ENCODE results near the gene LRIT1.

The LRIT1 gene

GRCh38 chr10:84217746-84218145 lies 23.6 kb downstream of the LRIT1 start:
- H3K36me3 ChIP-seq, result no peaks in the 10 kb centered on the region

GRCh38 chr10:84216834-84217233 lies 24.5 kb downstream of the LRIT1 start:
- no peak overlapping the region for H3K27ac ChIP-seq
- no peaks in the 10 kb centered on the region for H4K20me1 ChIP-seq
- no peak for TF ChIP-seq Cebpa-rat (IDR thresholded peaks at IDR 0.05)
- no peaks in the 10 kb centered on the region for H3K9me3 ChIP-seq
- H3K4me2 ChIP-seq, result no peak overlapping the region
- H3K4me1 ChIP-seq, result no peaks in the 10 kb centered on the region
- H3K27me3 ChIP-seq, result no peaks in the 10 kb centered on the region
- no peaks in the 10 kb centered on the region for H3K36me3 ChIP-seq
- H3K4me3 ChIP-seq, result no peak overlapping the region
- no peak overlapping the region for H3K9ac ChIP-seq

More at GRCh38 chr10:84217746-84218145, 23.6 kb downstream of the LRIT1 start:
- H3K4me2 ChIP-seq, result no peak overlapping the region
- H3K9ac ChIP-seq, result no peak overlapping the region
- H3K4me1 ChIP-seq, result no peaks in the 10 kb centered on the region
- no peaks in the 10 kb centered on the region for H4K20me1 ChIP-seq
- no peak for TF ChIP-seq Cebpa-rat (IDR thresholded peaks at IDR 0.05)
- H3K27ac ChIP-seq, result no peak overlapping the region
- H3K27me3 ChIP-seq, result no peaks in the 10 kb centered on the region
- no peak overlapping the region for H3K4me3 ChIP-seq
- no peaks in the 10 kb centered on the region for H3K9me3 ChIP-seq

GRCh38 chr10:84214612-84215235 lies 26.6 kb downstream of the LRIT1 start:
- Histone ChIP-seq H3K9ac (no peak overlapping the region), H3K4me2 (no peak overlapping the region), H3K27ac (no peak overlapping the region), H4K20me1 (no peaks in the 10 kb centered on the region), H3K4me3 (no peak overlapping the region), H3K9me3 (no peaks in the 10 kb centered on the region), H3K27me3 (no peaks in the 10 kb centered on the region), H3K36me3 (no peaks in the 10 kb centered on the region), H3K4me1 (no peaks in the 10 kb centered on the region)
- TF ChIP-seq Cebpa-rat (IDR thresholded peaks at IDR 0.05), result no peak

- H3K9me3 ChIP-seq, result no peaks in the 10 kb centered on the region
- no peak overlapping the region for H3K4me3 ChIP-seq
- H3K4me1 ChIP-seq, result no peaks in the 10 kb centered on the region
- TF ChIP-seq Cebpa-rat (IDR thresholded peaks at IDR 0.05), result no peak
- no peaks in the 10 kb centered on the region for H4K20me1 ChIP-seq
- no peaks in the 10 kb centered on the region for H3K36me3 ChIP-seq
- H3K27me3 ChIP-seq, result no peaks in the 10 kb centered on the region
- H3K4me2 ChIP-seq, result no peak overlapping the region
- no peak overlapping the region for H3K9ac ChIP-seq
- no peak overlapping the region for H3K27ac ChIP-seq
Observed at GRCh38 chr10:84214046-84214572, 27.2 kb downstream of the LRIT1 start.

GRCh38 chr10:84213076-84213475 lies 28.3 kb downstream of the LRIT1 start:
- no peak overlapping the region for H3K4me3 ChIP-seq
- TF ChIP-seq Cebpa-rat (IDR thresholded peaks at IDR 0.05), result no peak
- no peaks in the 10 kb centered on the region for H3K27me3 ChIP-seq
- H3K36me3 ChIP-seq, result no peaks in the 10 kb centered on the region
- no peak overlapping the region for H3K4me2 ChIP-seq
- no peaks in the 10 kb centered on the region for H4K20me1 ChIP-seq
- no peaks in the 10 kb centered on the region for H3K4me1 ChIP-seq
- no peak overlapping the region for H3K9ac ChIP-seq
- H3K27ac ChIP-seq, result no peak overlapping the region
- H3K9me3 ChIP-seq, result no peaks in the 10 kb centered on the region

GRCh38 chr10:84212014-84212413 lies 29.3 kb downstream of the LRIT1 start:
- Histone ChIP-seq H3K4me2 (no peak overlapping the region), H4K20me1 (no peaks in the 10 kb centered on the region), H3K4me1 (no peaks in the 10 kb centered on the region), H3K4me3 (no peak overlapping the region), H3K9ac (no peak overlapping the region), H3K27ac (no peak overlapping the region), H3K36me3 (no peaks in the 10 kb centered on the region), H3K27me3 (no peaks in the 10 kb centered on the region), H3K9me3 (no peaks in the 10 kb centered on the region)
- no peak for TF ChIP-seq Cebpa-rat (IDR thresholded peaks at IDR 0.05)

GRCh38 chr10:84211566-84211965 lies 29.8 kb downstream of the LRIT1 start:
- no peak overlapping the region for H3K4me2 ChIP-seq
- H3K27me3 ChIP-seq, result no peaks in the 10 kb centered on the region
- H3K27ac ChIP-seq, result no peak overlapping the region
- H3K4me3 ChIP-seq, result no peak overlapping the region
- H3K36me3 ChIP-seq, result no peaks in the 10 kb centered on the region
- TF ChIP-seq Cebpa-rat (IDR thresholded peaks at IDR 0.05), result no peak
- H3K4me1 ChIP-seq, result no peaks in the 10 kb centered on the region
- no peaks in the 10 kb centered on the region for H3K9me3 ChIP-seq
- H3K9ac ChIP-seq, result no peak overlapping the region
- H4K20me1 ChIP-seq, result no peaks in the 10 kb centered on the region

GRCh38 chr10:84208023-84208422 lies 33.3 kb downstream of the LRIT1 start:
- no peaks in the 10 kb centered on the region for H3K9me3 ChIP-seq
- H3K27ac ChIP-seq, result no peak overlapping the region
- no peak overlapping the region for H3K4me2 ChIP-seq
- no peak overlapping the region for H3K9ac ChIP-seq
- no peak for TF ChIP-seq Cebpa-rat (IDR thresholded peaks at IDR 0.05)
- H3K4me3 ChIP-seq, result no peak overlapping the region
- no peaks in the 10 kb centered on the region for H3K36me3 ChIP-seq
- no peaks in the 10 kb centered on the region for H3K4me1 ChIP-seq
- H3K27me3 ChIP-seq, result no peaks in the 10 kb centered on the region
- H4K20me1 ChIP-seq, result no peaks in the 10 kb centered on the region

- no peaks in the 10 kb centered on the region for H3K9me3 ChIP-seq
- H3K9ac ChIP-seq, result no peak overlapping the region
- no peak overlapping the region for H3K27ac ChIP-seq
- no peak overlapping the region for H3K4me3 ChIP-seq
- no peak overlapping the region for H3K4me2 ChIP-seq
- H3K4me1 ChIP-seq, result no peaks in the 10 kb centered on the region
- no peaks in the 10 kb centered on the region for H3K27me3 ChIP-seq
- H4K20me1 ChIP-seq, result no peaks in the 10 kb centered on the region
- no peak for TF ChIP-seq Cebpa-rat (IDR thresholded peaks at IDR 0.05)
- H3K36me3 ChIP-seq, result no peaks in the 10 kb centered on the region
Observed at GRCh38 chr10:84205853-84206525, 35.4 kb downstream of the LRIT1 start.

GRCh38 chr10:84205049-84205852 lies 36.1 kb downstream of the LRIT1 start:
- Histone ChIP-seq H3K4me3 (no peak overlapping the region), H3K4me1 (no peaks in the 10 kb centered on the region), H3K9ac (no peak overlapping the region), H4K20me1 (no peaks in the 10 kb centered on the region), H3K4me2 (no peak overlapping the region), H3K9me3 (no peaks in the 10 kb centered on the region), H3K36me3 (no peaks in the 10 kb centered on the region), H3K27ac (no peak overlapping the region), H3K27me3 (no peaks in the 10 kb centered on the region)
- no peak for TF ChIP-seq Cebpa-rat (IDR thresholded peaks at IDR 0.05)
